Kasumi-1 (cell line): Measurements from ENCODE around the gene CCNDBP1.
"Not testable (repeated sequence)": the region's sequence is repeated elsewhere in the genome, so short reads cannot be mapped to it uniquely, and the experiment has no call there.

Experiments used
- DNase-seq, 2 experiments: peaks; one replicate each; lab custom pipeline; 2025; lab: John Stamatoyannopoulos, UW

CCNDBP1 gene, protein sequence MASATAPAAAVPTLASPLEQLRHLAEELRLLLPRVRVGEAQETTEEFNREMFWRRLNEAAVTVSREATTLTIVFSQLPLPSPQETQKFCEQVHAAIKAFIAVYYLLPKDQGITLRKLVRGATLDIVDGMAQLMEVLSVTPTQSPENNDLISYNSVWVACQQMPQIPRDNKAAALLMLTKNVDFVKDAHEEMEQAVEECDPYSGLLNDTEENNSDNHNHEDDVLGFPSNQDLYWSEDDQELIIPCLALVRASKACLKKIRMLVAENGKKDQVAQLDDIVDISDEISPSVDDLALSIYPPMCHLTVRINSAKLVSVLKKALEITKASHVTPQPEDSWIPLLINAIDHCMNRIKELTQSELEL

GRCh38 chr15:43185157-43186002 lies at the start of gene CCNDBP1:
Gene CCNDBP1 (plus strand): TSS chr15:43185403. CDS start chr15:43185499, 96 bp downstream.
- DNase-seq, result peak; percentile 49 to 51

DNA sequence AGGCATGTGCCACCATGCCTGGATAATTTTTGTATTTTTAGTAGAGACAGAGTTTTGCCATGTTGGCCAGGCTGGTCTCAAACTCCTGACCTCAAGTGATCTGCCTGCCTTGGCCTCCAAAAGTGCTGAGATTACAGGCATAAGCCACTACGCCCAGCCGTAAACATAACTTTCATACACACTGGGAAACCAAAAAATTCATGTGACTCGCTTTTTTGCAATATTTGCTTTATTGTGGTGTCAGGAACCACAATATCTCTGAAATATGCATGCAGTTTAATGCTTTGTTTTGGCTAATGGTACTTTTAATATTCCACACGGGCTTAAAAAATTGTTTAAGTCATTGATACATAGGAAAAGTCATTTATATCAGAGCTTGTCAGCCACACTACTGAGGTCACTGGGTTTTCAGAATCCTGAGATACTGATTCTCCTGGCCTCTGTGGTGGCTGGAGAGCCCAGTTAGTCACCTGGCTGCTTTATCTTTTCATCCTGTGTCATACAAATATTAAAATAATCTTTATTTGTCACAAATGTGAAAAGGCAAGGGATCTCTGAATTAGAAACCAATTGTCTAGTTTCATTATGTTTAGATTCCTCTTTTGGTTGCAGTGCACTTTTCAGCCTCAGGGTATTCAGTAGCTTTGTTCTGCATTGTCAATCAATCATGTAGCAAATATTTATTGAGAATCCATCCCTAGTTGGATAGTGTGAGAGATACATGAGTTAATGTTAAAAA lies 41.8 kb upstream of the CCNDBP1 start:
- no peak for DNase-seq

DNA sequence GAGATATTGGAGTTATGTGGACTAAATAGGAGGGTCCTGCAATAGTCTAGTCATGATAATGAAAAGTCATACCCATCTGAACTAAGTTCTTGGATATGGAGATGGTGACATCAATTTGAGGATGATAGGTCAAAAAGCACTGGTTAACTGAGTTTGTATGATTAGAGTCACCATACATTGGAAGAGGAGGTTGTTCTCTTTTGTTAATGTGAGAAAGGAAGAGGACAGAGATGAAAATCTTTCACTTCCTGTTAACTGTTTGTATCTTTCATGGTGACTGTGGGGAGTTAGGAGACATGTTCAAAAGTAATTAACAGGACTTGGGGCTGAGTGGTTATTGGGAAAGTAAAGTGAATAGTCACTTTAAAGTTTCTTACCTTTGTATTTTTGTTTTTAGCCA lies 40.7 kb upstream of the CCNDBP1 start:
- no peak for DNase-seq

GRCh38 chr15:43146184-43146583 lies 39.0 kb upstream of the CCNDBP1 start:
- no peak for DNase-seq

GRCh38 chr15:43150191-43150929 lies 34.8 kb upstream of the CCNDBP1 start:
- DNase-seq, result no peak

DNA sequence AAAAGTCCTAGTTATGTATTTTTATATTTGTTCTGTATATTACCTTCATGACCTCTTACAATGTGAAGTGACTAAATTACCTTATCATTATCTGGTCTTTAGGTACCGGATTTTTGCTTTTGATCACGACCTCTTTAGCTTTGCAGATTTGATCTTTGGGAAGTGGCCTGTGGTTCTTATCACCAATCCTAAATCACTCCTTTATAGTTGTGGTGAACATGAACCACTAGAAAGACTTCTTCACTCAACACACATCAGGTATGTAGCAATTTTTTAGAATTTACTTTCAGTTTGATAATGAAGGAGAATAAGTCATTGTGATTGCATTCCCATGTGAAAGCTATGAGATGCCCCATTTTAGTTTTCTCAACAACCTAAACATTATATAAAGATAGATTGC lies 33.5 kb upstream of the CCNDBP1 start:
- DNase-seq, result no peak

GRCh38 chr15:43153269-43153668 lies 31.9 kb upstream of the CCNDBP1 start:
- no peak for DNase-seq

DNA sequence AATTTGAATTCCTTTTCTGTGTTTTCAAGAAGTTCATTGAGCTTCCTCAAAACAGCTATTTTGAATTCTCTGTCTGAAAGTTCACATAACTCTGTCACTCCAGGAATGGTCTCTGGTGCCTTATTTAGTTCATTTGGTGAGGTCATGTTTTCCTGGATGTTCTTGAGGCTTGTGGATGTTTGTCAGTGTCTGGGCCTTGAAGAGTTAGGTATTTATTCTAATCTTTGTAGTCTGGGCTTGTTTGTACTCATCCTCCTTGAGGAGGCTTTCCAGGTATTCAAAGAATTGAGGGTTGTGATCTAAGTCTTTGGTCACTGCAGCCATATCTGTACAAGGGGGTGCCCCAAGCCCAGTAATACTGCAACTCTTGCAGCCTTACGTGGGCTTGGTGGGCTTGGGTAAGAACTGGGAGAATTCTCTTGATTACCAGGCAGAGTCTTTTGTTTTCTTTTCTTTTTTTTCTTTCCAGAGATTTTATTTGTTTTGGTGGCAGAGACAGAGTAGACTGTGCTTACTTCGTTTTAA lies 19.3 kb upstream of the CCNDBP1 start:
- no peak for DNase-seq

- not testable (repeated sequence) for DNase-seq
These were observed 17.9 kb upstream of the CCNDBP1 start for GRCh38 chr15:43167261-43167660.

GRCh38 chr15:43168192-43169107 lies 16.8 kb upstream of the CCNDBP1 start:
- peak in 1 of 2 experiments; percentile 2 for DNase-seq

DNA sequence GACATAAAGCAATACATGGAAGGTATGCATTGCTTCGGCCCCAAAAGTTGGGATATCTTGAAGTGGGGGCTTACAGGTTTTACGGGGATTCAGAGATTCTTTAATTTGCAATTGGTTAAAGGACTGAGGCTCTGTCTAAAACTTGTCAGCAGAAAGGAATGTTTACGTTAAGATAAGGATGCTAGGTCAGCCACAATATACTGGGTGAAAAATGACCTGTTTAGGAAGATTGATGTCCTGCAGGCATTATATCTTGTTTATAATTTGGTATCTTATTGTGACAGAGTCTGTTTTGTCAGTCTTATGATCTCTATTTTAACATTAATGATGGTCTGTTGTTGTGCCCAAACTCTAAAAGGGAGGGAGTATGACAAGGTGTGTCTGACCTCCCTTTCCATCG lies 15.3 kb upstream of the CCNDBP1 start:
- no peak for DNase-seq

- not testable (repeated sequence) for DNase-seq
These were observed 9.4 kb upstream of the CCNDBP1 start for GRCh38 chr15:43175656-43176309.

DNA sequence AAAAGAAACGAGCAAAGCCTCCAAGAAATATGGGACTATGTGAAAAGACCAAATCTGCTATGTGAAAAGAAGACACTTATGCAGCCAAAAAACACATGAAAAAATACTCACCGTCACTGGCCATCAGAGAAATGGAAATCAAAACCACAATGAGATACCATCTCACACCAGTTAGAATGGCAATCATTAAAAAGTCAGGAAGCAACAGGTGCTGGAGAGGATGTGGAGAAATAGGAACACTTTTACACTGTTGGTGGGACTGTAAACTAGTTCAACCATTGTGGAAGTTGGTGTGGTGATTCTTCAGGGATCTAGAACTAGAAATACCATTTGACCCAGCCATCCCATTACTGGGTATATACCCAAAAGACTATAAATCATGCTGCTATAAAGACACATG lies 8.1 kb upstream of the CCNDBP1 start:
- not testable (repeated sequence) for DNase-seq

DNA sequence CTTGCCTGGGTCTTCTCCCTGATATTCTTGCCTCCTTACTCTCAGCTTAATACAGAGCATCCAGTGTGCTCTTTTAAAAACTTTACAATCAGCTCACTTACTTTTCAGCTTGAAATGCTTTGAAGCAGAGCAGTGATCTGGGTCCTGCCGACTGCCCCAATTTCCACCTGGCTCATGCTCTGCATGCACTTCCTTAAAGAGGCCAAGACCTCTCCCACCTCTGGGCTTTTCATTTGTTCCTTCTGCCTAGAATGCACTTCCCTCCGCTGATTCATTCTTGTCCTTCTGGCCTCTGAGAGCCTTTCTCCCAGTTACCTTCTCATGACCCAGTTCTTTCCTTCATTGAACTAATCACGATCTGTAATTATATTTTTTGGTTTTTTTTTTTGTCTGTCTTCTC lies 1.9 kb upstream of the CCNDBP1 start:
- no peak for DNase-seq

DNA sequence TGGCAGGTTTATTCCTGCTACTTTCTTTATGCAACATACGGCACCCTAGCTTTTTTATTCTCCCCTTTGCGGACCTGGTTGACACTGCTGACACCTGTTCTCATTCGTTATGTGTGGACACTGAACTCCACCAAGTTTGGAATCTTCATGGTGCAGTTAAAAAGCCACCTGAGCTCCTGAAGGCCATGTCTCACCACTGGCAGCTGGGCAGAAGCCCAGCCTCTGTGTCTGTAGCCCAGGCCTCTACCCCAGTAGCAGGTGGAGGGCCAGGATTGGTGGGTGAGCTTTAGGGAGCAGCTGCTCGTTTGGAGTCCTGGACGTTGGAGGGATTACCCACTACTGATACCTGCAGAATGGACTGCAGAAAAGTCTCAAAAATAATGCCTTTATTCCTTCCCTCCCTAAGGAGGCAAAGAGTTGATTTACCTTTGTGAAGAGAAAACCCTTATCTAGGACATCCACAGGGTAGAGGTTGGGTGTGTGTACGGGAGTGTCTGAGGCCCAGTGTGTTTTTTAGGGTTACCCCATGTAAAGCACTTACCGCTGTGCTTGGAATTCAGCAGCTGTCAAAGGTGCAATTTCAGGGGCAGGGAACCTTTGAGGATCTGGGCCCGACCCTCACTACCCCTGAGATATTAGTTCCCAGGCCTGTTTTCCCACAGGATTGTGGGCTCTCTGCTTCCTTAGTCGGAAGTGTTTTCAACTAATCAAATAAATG lies 637 bp upstream of the CCNDBP1 start:
- no peak for DNase-seq

DNA sequence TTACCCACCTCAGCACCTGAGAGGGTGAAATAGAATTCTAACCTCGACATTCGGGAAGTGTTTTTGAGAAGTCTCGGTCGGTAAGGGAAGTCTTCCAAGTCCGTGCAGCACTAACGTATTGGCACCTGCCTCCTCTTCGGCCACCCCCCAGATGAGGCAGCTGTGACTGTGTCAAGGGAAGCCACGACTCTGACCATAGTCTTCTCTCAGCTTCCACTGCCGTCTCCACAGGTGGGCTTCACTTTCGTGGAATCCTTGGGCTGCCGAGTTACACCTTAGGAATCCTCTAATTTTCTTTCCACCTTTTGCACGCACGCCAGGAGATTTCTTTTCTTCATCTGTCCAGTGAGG lies 775 bp downstream of the CCNDBP1 start:
- no peak for DNase-seq

DNA sequence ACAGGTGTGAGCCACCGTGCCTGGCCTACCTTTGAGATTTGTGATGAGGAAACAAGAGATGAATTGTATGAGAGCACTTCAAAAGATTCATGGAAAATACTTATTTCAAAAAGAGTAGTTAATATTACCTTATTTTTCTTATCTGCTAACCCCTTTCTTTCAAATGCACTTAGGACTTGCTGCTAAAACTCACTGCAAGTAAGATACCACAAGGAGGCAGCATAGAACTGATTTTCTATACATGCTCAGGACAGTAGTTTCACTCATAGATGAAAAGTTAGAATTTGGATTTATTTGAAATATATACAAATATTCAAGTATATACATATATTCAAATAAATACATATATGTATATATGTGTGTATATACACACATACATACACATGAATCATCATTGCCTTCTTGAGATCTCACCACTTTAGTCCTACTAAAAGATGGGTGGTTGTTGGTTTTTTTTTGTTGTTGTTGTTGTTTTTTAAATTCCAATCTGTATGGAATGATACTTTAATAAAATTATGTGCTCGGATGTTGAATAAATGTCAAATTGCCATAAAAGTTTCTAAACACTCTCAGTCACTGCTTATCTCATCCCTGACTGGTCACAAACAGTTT lies 2.4 kb downstream of the CCNDBP1 start:
- DNase-seq, result peak; percentile 31 to 70

DNA sequence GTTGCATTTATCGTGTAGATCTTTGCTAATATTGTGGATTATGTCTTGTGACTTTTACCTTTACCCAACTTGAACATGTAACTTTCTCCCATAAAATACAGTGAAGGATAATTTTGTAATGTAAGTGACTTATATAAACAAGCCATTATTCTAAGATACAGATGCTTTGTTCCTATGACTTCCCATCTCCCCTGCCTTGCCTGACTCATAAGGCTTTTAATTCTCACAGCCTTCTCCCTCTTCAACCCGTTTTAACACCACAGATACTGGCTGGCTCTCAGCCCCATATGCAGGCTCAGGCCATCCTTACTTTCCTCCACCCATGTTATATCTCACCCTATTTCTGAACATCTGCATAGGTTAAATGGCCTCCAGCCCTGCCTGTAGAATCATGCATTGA lies 4.1 kb downstream of the CCNDBP1 start:
- DNase-seq, result no peak

DNA sequence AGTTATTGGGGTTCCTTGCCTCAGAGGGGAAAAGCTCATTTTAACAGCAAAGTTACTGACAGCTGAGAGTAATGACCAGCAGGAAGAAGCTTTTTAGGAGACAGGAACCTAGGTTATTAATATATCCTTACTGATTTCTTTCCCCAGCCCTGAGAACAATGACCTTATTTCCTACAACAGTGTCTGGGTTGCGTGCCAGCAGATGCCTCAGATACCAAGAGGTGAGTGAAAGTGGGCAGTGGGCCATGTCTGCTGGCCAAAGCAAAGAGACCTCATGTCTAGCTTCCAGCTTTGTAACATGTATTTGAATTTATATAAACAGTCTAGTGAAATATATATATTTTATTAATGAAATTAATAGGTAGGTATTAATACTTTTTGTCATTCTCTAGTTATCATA lies 5.0 kb downstream of the CCNDBP1 start:
- DNase-seq, result no peak
